ENCODE measurements around the gene CD58. TPM values are rescaled to one million over a fixed set of nuclear protein-coding genes. Genes with fewer than 3 reads are reported as not detected.
A peak's percentile ranks its signal among the peaks of the same experiment; 100 is the strongest.

Gene CD58
- total RNA-seq, 2 experiments from 2014 or later = 3.9 to 4.2 TPM

GRCh38 chr1:116574581-116575291 lies 3.9 kb upstream of the CD58 start:
- intact Hi-C loops (cut with micrococcal nuclease) = loop anchor here (1.0 to 10.0 kb wide), 12 partner anchors 22 to 790 kb away; partner anchors contain the start of gene MAN1A2
- H3K27ac Mint-ChIP-seq = no peak overlapping the region
- H3K4me3 Mint-ChIP-seq = no peak overlapping the region
- CTCF ChIA-PET = interaction anchor here (0.6 to 8.0 kb wide), 33 partner anchors 8 to 554 kb away, joined by 3 to 51 read pairs (median 3); partner anchors contain the start of genes CD2 and IGSF3
- H3K36me3 Mint-ChIP-seq (ENCODE audit: low read depth) = no peaks in the 10 kb centered on the region
- H3K4me1 Mint-ChIP-seq (ENCODE audit: low read depth) = peaks cover 19% of the 10 kb centered on the region
- H3K27me3 Mint-ChIP-seq (ENCODE audit: low read depth) = peaks cover 7% of the 10 kb centered on the region
- DNase-seq = peak; percentile 78
- H3K9me3 Mint-ChIP-seq = no peaks in the 10 kb centered on the region

- Mint-ChIP-seq H3K4me1 (ENCODE audit: low read depth) (peaks cover 29% of the 10 kb centered on the region), H3K27ac (no peak overlapping the region), H3K36me3 (ENCODE audit: low read depth) (no peaks in the 10 kb centered on the region), H3K4me3 (no peak overlapping the region), H3K9me3 (no peaks in the 10 kb centered on the region), H3K27me3 (ENCODE audit: low read depth) (peaks cover 7% of the 10 kb centered on the region)
- intact Hi-C loops (cut with micrococcal nuclease) = loop anchor here (1.0 to 10.0 kb wide), 11 partner anchors 23 to 791 kb away; partner anchors contain the start of gene MAN1A2
- CTCF ChIA-PET = interaction anchor here (0.5 to 8.0 kb wide), 22 partner anchors 9 to 555 kb away, joined by 3 to 51 read pairs (median 4); partner anchors contain the start of genes CD2 and IGSF3
- DNase-seq = no peak
Measured at GRCh38 chr1:116573431-116574095, 2.7 kb upstream of the CD58 start.

- H3K9me3 Mint-ChIP-seq = no peaks in the 10 kb centered on the region
- H3K27me3 Mint-ChIP-seq (ENCODE audit: low read depth) = peaks cover 7% of the 10 kb centered on the region
- no peaks in the 10 kb centered on the region for H3K36me3 Mint-ChIP-seq (ENCODE audit: low read depth)
- intact Hi-C loops (cut with micrococcal nuclease) = loop anchor here (5.0 to 10.0 kb wide), 4 partner anchors 362 to 792 kb away; partner anchors contain the start of gene MAN1A2
- CTCF ChIA-PET = interaction anchor here (0.5 to 8.0 kb wide), 5 partner anchors 22 to 526 kb away, joined by 3 to 51 read pairs (median 4); partner anchors contain the start of gene CD2
- DNase-seq = no peak
- H3K27ac Mint-ChIP-seq = no peak overlapping the region
- no peak overlapping the region for H3K4me3 Mint-ChIP-seq
- H3K4me1 Mint-ChIP-seq (ENCODE audit: low read depth) = peaks cover 36% of the 10 kb centered on the region
Measured at GRCh38 chr1:116572771-116573430, 2.1 kb upstream of the CD58 start.

DNA sequence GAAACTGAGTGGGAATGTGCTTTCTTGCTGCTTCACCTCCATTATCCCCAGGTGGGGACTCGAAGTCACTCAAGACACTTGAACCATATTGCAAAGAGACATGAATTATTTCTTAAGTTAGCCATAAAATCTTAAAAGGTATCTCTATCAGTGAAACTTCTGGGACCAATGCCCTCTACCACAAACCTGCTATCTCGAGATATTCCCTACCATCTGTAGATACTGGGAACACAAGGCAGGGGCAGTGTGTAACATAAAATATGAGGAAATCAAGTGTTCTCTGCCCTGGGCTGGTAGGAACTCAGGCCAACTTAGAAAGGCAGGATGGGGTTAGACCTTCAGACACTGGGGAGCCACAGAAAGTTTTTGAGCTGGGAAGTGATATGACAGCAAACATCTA lies 1.3 kb upstream of the CD58 start:
- DNase-seq = no peak
- Mint-ChIP-seq H3K4me3 (peak overlapping the region; percentile 81), H3K36me3 (ENCODE audit: low read depth) (no peaks in the 10 kb centered on the region), H3K27ac (no peak overlapping the region), H3K4me1 (ENCODE audit: low read depth) (peaks cover 39% of the 10 kb centered on the region), H3K9me3 (no peaks in the 10 kb centered on the region), H3K27me3 (ENCODE audit: low read depth) (peaks cover 7% of the 10 kb centered on the region)
- intact Hi-C loops (cut with micrococcal nuclease) = loop anchor here (5.0 to 10.0 kb wide), 4 partner anchors 363 to 793 kb away; partner anchors contain the start of gene MAN1A2
- CTCF ChIA-PET = interaction anchor here (0.7 to 8.0 kb wide), 3 partner anchors 23 to 556 kb away, joined by 3 to 51 read pairs (median 3); no protein-coding TSS in a partner anchor

DNA sequence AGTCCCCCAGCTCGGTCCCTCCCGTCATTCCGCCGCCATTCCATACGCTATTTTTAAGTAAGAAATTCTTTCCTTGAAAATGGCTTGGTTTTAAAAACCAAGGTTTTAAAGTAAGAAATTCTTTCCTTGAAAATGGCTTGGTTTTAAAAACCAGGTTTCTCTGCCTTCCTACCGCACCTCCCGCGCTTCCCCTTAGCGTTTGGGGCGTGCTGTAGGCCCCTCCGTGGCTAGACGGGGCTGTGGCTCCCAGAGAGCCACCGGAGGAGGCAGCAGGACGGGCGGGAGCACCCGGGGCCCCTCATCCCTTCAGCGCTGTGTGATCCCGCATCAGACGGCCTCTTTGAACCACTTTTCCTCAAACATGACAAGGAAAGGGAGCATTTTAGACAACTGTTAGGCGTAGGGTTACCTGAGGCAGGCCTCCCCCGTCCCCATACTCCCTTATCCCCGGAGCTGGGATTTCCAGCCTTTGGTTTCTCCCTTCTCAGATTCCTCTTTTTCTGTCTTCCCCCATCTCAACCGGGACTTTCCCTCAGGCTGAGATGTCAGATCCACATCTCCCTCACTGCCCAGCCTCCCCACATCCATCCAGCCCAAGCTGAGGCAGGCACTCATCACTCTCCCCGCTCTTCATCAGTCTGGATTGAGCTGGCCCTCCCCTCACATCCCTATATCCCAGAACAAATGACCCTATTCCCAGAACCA lies 541 bp upstream of the CD58 start:
- Mint-ChIP-seq H3K4me1 (ENCODE audit: low read depth) (peaks cover 39% of the 10 kb centered on the region), H3K9me3 (no peaks in the 10 kb centered on the region), H3K27me3 (ENCODE audit: low read depth) (peaks cover 7% of the 10 kb centered on the region), H3K27ac (peak overlapping the region; percentile 38), H3K4me3 (peak overlapping the region; percentile 81), H3K36me3 (ENCODE audit: low read depth) (no peaks in the 10 kb centered on the region)
- DNase-seq = no peak
- intact Hi-C loops (cut with micrococcal nuclease) = loop anchor here (2.0 to 10.0 kb wide), 5 partner anchors 307 to 793 kb away; partner anchors contain the start of gene MAN1A2
- CTCF ChIA-PET = interaction anchor here (0.7 to 8.0 kb wide), 4 partner anchors 24 to 557 kb away, joined by 3 to 51 read pairs (median 3); no protein-coding TSS in a partner anchor

DNA sequence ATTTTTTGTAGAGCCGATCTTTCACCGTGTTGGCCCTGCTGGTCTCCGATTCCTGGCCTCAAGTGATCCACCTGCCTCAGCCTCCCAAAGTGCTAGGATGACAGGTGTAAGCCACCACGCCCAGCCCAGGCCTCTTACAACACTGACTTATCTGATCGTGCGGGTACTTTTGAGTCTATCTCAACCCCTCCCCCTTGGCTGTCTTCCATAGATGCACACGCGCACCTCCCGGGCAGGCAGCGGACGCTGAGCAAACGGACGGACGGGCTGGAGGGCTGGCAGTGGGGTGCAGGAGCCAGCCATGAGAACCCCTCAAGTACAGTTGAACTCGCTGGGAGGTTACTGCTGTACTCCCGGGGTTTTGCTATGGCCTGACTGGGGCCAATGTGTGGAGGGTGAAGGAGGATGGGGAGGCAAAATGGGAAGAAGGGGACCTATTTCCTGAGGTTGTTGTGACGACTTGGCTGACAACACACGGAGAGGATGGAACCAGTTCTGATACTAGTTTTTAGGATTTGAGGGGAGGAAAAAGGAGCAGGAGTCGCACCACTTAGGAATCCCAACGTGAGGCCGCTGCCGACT lies 959 bp downstream of the CD58 start:
- H3K4me3 Mint-ChIP-seq = peak overlapping the region; percentile 81
- peaks cover 1% of the 10 kb centered on the region for H3K9me3 Mint-ChIP-seq
- DNase-seq = peak; percentile 33
- H3K36me3 Mint-ChIP-seq (ENCODE audit: low read depth) = peaks cover 1% of the 10 kb centered on the region
- CTCF ChIA-PET = interaction anchor here (0.6 to 1.5 kb wide), 4 partner anchors 26 to 630 kb away, joined by 3 to 7 read pairs (median 3); no protein-coding TSS in a partner anchor
- H3K4me1 Mint-ChIP-seq (ENCODE audit: low read depth) = peaks cover 39% of the 10 kb centered on the region
- H3K27ac Mint-ChIP-seq = peak overlapping the region; percentile 22
- peaks cover 7% of the 10 kb centered on the region for H3K27me3 Mint-ChIP-seq (ENCODE audit: low read depth)
- intact Hi-C loops (cut with micrococcal nuclease) = loop anchor here (1.0 to 10.0 kb wide), 8 partner anchors 12 to 795 kb away; partner anchors contain the start of genes MAN1A2 and TTF2

GRCh38 chr1:116569381-116569670 lies 1.5 kb downstream of the CD58 start:
- no peak overlapping the region for H3K27ac Mint-ChIP-seq
- peaks cover 4% of the 10 kb centered on the region for H3K9me3 Mint-ChIP-seq
- peaks cover 7% of the 10 kb centered on the region for H3K27me3 Mint-ChIP-seq (ENCODE audit: low read depth)
- H3K4me3 Mint-ChIP-seq = no peak overlapping the region
- H3K4me1 Mint-ChIP-seq (ENCODE audit: low read depth) = peaks cover 40% of the 10 kb centered on the region
- intact Hi-C loops (cut with micrococcal nuclease) = no loop called here
- DNase-seq = no peak
- H3K36me3 Mint-ChIP-seq (ENCODE audit: low read depth) = peaks cover 5% of the 10 kb centered on the region
- CTCF ChIA-PET = interaction anchor here (0.6 to 1.6 kb wide), 6 partner anchors 12 to 631 kb away, joined by 3 to 7 read pairs (median 3); no protein-coding TSS in a partner anchor

DNA sequence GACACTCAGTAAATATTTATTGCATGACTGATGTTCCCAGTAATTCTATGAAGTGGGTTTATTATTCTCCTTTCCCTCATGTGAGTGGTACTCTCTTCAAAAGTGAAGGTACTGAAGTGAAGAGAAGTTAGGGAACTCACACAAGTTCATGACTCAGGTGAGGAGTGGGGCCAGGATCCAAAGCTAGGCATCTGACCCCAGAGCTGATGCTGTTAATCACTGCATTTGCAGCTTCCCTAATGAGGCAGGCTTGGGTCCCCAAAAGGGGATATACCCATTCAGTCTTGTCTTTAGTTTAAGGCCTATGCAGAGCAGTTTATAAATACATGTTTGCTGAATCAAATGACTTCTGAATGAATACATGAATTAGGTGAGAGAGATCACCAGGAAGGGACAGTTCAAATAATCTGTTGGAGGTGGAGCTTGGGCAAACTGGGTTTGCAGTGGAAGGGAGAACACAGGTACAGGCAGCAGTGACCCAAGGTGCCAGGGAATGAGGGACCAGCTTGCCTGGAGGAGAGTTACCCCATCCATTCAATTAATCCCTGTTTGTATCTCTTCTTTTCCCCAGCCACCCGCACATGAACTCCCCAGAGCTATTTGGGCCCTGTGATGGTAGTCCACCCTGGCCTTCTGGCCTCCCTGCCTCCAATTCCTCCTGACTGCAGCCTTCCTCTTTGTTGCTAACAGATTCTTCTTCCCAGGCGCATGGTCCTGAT lies 2.0 kb downstream of the CD58 start:
- Mint-ChIP-seq H3K27ac (no peak overlapping the region), H3K9me3 (peaks cover 7% of the 10 kb centered on the region), H3K4me3 (peak overlapping the region; percentile 8), H3K27me3 (ENCODE audit: low read depth) (peaks cover 4% of the 10 kb centered on the region), H3K36me3 (ENCODE audit: low read depth) (peaks cover 9% of the 10 kb centered on the region), H3K4me1 (ENCODE audit: low read depth) (peaks cover 38% of the 10 kb centered on the region)
- intact Hi-C loops (cut with micrococcal nuclease) = no loop called here
- no peak for DNase-seq
- CTCF ChIA-PET = interaction anchor here (0.6 to 1.6 kb wide), 7 partner anchors 10 to 430 kb away, joined by 3 to 7 read pairs (median 3); no protein-coding TSS in a partner anchor

- DNase-seq = no peak
- peaks cover 9% of the 10 kb centered on the region for H3K36me3 Mint-ChIP-seq (ENCODE audit: low read depth)
- intact Hi-C loops (cut with micrococcal nuclease) = no loop called here
- peaks cover 4% of the 10 kb centered on the region for H3K27me3 Mint-ChIP-seq (ENCODE audit: low read depth)
- H3K4me3 Mint-ChIP-seq = no peak overlapping the region
- CTCF ChIA-PET = interaction anchor here (0.6 to 1.6 kb wide), 6 partner anchors 10 to 554 kb away, joined by 3 to 7 read pairs (median 4); no protein-coding TSS in a partner anchor
- H3K27ac Mint-ChIP-seq = no peak overlapping the region
- peaks cover 11% of the 10 kb centered on the region for H3K9me3 Mint-ChIP-seq
- H3K4me1 Mint-ChIP-seq (ENCODE audit: low read depth) = peaks cover 36% of the 10 kb centered on the region
Measured at GRCh38 chr1:116567790-116568661, 2.8 kb downstream of the CD58 start.

GRCh38 chr1:116565222-116565621 lies 5.6 kb downstream of the CD58 start:
- no peaks in the 10 kb centered on the region for H3K27me3 Mint-ChIP-seq (ENCODE audit: low read depth)
- no peak overlapping the region for H3K27ac Mint-ChIP-seq
- no peak overlapping the region for H3K4me3 Mint-ChIP-seq
- intact Hi-C loops (cut with micrococcal nuclease) = no loop called here
- CTCF ChIA-PET = no interaction called here
- no peak for DNase-seq
- H3K36me3 Mint-ChIP-seq (ENCODE audit: low read depth) = peaks cover 13% of the 10 kb centered on the region
- peaks cover 42% of the 10 kb centered on the region for H3K4me1 Mint-ChIP-seq (ENCODE audit: low read depth)
- peaks cover 15% of the 10 kb centered on the region for H3K9me3 Mint-ChIP-seq
